ENCODE data around the gene RBBP8. TPM values are rescaled to one million over a fixed set of nuclear protein-coding genes. Genes with fewer than 3 reads are reported as not detected.
A peak's percentile ranks its signal among the peaks of the same experiment; 100 is the strongest.

Gene RBBP8
- total RNA-seq, 3 donors from 2014 or later: 18.5 to 21.4 (median 20.1) TPM

DNA sequence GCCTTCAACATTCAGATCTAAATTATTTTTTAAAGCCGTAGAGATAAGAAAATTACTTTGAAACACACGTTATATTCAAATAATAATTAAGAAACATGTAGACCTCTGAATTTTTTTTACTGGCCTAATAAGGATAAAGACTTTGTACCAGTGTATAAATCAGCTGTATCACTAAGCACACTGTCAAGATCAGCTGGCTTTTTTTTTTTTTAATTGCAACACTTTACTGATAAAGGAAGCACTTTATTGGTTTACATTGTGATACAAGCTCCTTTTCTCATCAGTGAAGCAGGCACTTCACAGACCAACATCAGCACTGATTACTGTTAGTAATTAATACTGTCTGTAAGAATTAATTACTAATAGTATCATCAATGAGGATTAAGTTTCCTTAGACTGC, 88.5 kb downstream of the RBBP8 start:
- Histone ChIP-seq H3K4me1 (ENCODE audit: low read depth) (no peaks in the 10 kb centered on the region), H3K4me3 (no peak overlapping the region), H3K36me3 (ENCODE audit: low read depth) (no peaks in the 10 kb centered on the region), H3K9me3 (no peaks in the 10 kb centered on the region)
- ATAC-seq: peak; percentile 61
- TF ChIP-seq, protein P1, sequence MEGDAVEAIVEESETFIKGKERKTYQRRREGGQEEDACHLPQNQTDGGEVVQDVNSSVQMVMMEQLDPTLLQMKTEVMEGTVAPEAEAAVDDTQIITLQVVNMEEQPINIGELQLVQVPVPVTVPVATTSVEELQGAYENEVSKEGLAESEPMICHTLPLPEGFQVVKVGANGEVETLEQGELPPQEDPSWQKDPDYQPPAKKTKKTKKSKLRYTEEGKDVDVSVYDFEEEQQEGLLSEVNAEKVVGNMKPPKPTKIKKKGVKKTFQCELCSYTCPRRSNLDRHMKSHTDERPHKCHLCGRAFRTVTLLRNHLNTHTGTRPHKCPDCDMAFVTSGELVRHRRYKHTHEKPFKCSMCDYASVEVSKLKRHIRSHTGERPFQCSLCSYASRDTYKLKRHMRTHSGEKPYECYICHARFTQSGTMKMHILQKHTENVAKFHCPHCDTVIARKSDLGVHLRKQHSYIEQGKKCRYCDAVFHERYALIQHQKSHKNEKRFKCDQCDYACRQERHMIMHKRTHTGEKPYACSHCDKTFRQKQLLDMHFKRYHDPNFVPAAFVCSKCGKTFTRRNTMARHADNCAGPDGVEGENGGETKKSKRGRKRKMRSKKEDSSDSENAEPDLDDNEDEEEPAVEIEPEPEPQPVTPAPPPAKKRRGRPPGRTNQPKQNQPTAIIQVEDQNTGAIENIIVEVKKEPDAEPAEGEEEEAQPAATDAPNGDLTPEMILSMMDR (IDR thresholded peaks at IDR 0.05): no peak
- intact Hi-C loops (cut with DNase I, micrococcal nuclease): no loop called here
- no peak for DNase-seq

- H3K9me3 ChIP-seq: no peaks in the 10 kb centered on the region
- intact Hi-C loops (cut with DNase I, micrococcal nuclease): no loop called here
- no peak for DNase-seq
- no peak for ATAC-seq
- no peak overlapping the region for H3K4me3 ChIP-seq
- TF ChIP-seq, protein P1 (IDR thresholded peaks at IDR 0.05): no peak
- H3K4me1 ChIP-seq (ENCODE audit: low read depth): no peaks in the 10 kb centered on the region
- no peaks in the 10 kb centered on the region for H3K36me3 ChIP-seq (ENCODE audit: low read depth)
Observed at GRCh38 chr18:23032030-23032582, 99.0 kb downstream of the RBBP8 start.

GRCh38 chr18:23033056-23033455, 99.9 kb downstream of the RBBP8 start:
- Histone ChIP-seq H3K9me3 (no peaks in the 10 kb centered on the region), H3K4me3 (no peak overlapping the region), H3K4me1 (ENCODE audit: low read depth) (no peaks in the 10 kb centered on the region), H3K36me3 (ENCODE audit: low read depth) (no peaks in the 10 kb centered on the region)
- ATAC-seq: peak; percentile 90
- DNase-seq: peak in 1 of 3 donors; percentile 46
- TF ChIP-seq, protein P1 (IDR thresholded peaks at IDR 0.05): no peak
- intact Hi-C loops (cut with DNase I, micrococcal nuclease): no loop called here

DNA sequence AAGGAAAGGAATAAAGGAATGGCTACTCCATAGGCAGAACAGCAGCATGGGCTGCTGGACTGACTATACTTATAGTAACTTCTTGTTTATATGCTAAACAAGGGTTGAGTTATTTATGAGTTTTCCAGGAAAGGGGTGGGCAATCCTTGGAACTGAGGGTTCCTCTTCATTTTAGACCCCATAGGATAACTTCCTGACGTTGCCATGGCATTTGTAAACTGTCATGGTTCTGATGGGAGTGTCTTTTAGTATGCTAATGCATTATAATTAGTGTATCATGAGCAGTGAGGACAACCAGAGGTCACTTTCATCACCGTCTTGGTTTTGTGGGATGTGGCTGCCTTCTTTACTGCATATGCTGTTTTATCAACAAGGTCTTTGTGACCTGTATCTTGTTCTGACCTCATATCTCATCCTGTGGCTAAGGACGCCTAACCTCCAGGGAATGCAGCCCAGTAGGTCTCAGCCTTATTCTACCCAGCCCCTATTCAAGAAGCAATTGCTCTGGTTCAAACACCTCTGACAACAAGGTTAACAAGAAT, 103.6 kb downstream of the RBBP8 start:
- Histone ChIP-seq H3K9me3 (no peaks in the 10 kb centered on the region), H3K4me1 (ENCODE audit: low read depth) (no peaks in the 10 kb centered on the region), H3K36me3 (ENCODE audit: low read depth) (no peaks in the 10 kb centered on the region), H3K4me3 (no peak overlapping the region)
- intact Hi-C loops (cut with DNase I, micrococcal nuclease): no loop called here
- TF ChIP-seq, protein P1 (IDR thresholded peaks at IDR 0.05): no peak
- DNase-seq: no peak
- ATAC-seq: no peak

- TF ChIP-seq, protein P1 (IDR thresholded peaks at IDR 0.05): no peak
- Histone ChIP-seq H3K36me3 (ENCODE audit: low read depth) (no peaks in the 10 kb centered on the region), H3K4me3 (no peak overlapping the region), H3K9me3 (no peaks in the 10 kb centered on the region), H3K4me1 (ENCODE audit: low read depth) (no peaks in the 10 kb centered on the region)
- no peak for DNase-seq
- intact Hi-C loops (cut with DNase I, micrococcal nuclease): no loop called here
- ATAC-seq: no peak
Observed at GRCh38 chr18:23037646-23038045, 104.5 kb downstream of the RBBP8 start.

Data from mucosa of descending colon (tissue), 3 donors.